Right lobe of liver (tissue), 6 donors: ENCODE measurements around the gene FKBP10. TPM values are rescaled to one million over a fixed set of nuclear protein-coding genes. Genes with fewer than 3 reads are reported as not detected.
"Not testable (repeated sequence)": the region's sequence is repeated elsewhere in the genome, so short reads cannot be mapped to it uniquely, and the experiment has no call there.

Experiments
- ATAC-seq, 4 donors: fragments of 200-7000 bp; cut with Tn5 transposase; one replicate each; pipeline ENCODE4 v1.9.1; 2020; ENCODE audit warnings: mild to moderate bottlenecking in 4 of 4, moderate library complexity in 4 of 4
- DNase-seq, 3 donors: peaks; one replicate each; pipeline ENCODE4 v3.0.0-alpha.2; 2020
- H3K27ac ChIP-seq, 3 donors: fragments of 200-600 bp; one replicate each; pipeline ENCODE4 v1.8.0; 2022
- H3K27me3 ChIP-seq, 2 donors: fragments of 200-600 bp; one replicate each; pipeline ENCODE4 v1.8.0; 2022
- H3K36me3 ChIP-seq, 4 donors: fragments of 200-600 bp; sonication (generic) in 1 of 4; one replicate each; pipeline versions ENCODE4 v1.5.1 to v1.8.0; 2017 to 2022; ENCODE audit warnings: control low read depth in 1 of 4
- H3K4me1 ChIP-seq, 4 donors: fragments of 200-600 bp; sonication (generic) in 1 of 4; one replicate each; pipeline versions ENCODE4 v1.5.1 to v1.8.0; 2017 to 2022; ENCODE audit warnings: control low read depth in 1 of 4
- H3K4me3 ChIP-seq, 3 donors: fragments of 200-600 bp; one replicate each; pipeline ENCODE4 v1.8.0; 2022
- H3K9me3 ChIP-seq, 4 donors: fragments of 200-600 bp; sonication (generic) in 1 of 4; one replicate each; pipeline versions ENCODE4 v1.5.1 to v1.8.0; 2017 to 2022; ENCODE audit warnings: control low read depth in 1 of 4
- POLR2A ChIP-seq: fragments of 450-650 bp; IDR thresholded peaks from one replicate; pipeline ENCODE4 v1.6.1; 2017; ENCODE audit warnings: antibody characterized with exemption, mild to moderate bottlenecking
- WGBS: methylation state at CpG from one replicate; pipeline ENCODE4 v1.1.6; 2018; ENCODE audit warnings: low coverage, low lambda C conversion rate; ENCODE audit not compliant: insufficient coverage; ENCODE audit errors: missing lambda C conversion rate; 5-methylcytosine and 5-hydroxymethylcytosine counted together
- intact Hi-C, 2 donors: fragments of 100-400 bp; cut with DNase I; formaldehyde crosslinking; loops; one replicate each; pipeline versions ENCODE4 v1.11.2 to v1.14.1; 2022
- total RNA-seq, 6 experiments: library from RNA; depleted of rRNA in 2 of 6; stranded (reverse); fragments of >200 nt in 2 of 6; fragmentation: NEBNext Ultra II Directional in 3 of 6; extraction: Animal tissue kit (Norgen Biotek cat#: 25700) in 3 of 6; gene quantifications; one replicate each; pipeline versions ENCODE4 v1.1.0 to v1.2.4, GENCODE V29; 2016 to 2023
- TF ChIP-seq, protein P1 (sequence below), 4 donors: fragments of 200-600 bp in 3 of 4; fragments of 450-650 bp in 1 of 4; IDR thresholded peaks; one replicate each; pipeline versions ENCODE4 v1.5.1 to v1.8.0; 2016 to 2022; ENCODE audit warnings: antibody characterized with exemption in 4 of 4, mild to moderate bottlenecking in 2 of 4
- donor health status: DM: no; HTN: yes; CAD: no.
- donor health status: DM: no; HTN: no; CAD: no.
- donor health status: DM: no; HTN: no; CAD: no.
- donor health status: DM: no; HTN: yes; CAD: no.
- donor health status: DM: no; HTN: yes; CAD: no.

Gene FKBP10
- total RNA-seq, 6 experiments from 2014 or later: 2.4 to 5.1 (median 4.0) TPM

GRCh38 chr17:41844971-41845370 is 32.2 kb downstream of the FKBP10 start:
- no peak overlapping the region for H3K27ac ChIP-seq
- H3K9me3 ChIP-seq: no peaks in the 10 kb centered on the region
- H3K4me1 ChIP-seq: no peaks in the 10 kb centered on the region
- no peak for TF ChIP-seq POLR2A
- TF ChIP-seq, protein P1, sequence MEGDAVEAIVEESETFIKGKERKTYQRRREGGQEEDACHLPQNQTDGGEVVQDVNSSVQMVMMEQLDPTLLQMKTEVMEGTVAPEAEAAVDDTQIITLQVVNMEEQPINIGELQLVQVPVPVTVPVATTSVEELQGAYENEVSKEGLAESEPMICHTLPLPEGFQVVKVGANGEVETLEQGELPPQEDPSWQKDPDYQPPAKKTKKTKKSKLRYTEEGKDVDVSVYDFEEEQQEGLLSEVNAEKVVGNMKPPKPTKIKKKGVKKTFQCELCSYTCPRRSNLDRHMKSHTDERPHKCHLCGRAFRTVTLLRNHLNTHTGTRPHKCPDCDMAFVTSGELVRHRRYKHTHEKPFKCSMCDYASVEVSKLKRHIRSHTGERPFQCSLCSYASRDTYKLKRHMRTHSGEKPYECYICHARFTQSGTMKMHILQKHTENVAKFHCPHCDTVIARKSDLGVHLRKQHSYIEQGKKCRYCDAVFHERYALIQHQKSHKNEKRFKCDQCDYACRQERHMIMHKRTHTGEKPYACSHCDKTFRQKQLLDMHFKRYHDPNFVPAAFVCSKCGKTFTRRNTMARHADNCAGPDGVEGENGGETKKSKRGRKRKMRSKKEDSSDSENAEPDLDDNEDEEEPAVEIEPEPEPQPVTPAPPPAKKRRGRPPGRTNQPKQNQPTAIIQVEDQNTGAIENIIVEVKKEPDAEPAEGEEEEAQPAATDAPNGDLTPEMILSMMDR (IDR thresholded peaks at IDR 0.05): no peak
- no peak for ATAC-seq
- DNase-seq: no peak
- H3K4me3 ChIP-seq: no peak overlapping the region
- no peaks in the 10 kb centered on the region for H3K36me3 ChIP-seq
- H3K27me3 ChIP-seq: no peaks in the 10 kb centered on the region
- 93% methylated on average over 6 of the region's 6 CpGs for WGBS
- intact Hi-C loops: no loop called here

- Histone ChIP-seq H3K27ac (no peak overlapping the region), H3K27me3 (no peaks in the 10 kb centered on the region), H3K9me3 (no peaks in the 10 kb centered on the region), H3K36me3 (peaks cover 0 to 8% (median 1%) of the 10 kb centered on the region in 4 donors), H3K4me3 (no peak overlapping the region), H3K4me1 (no peaks in the 10 kb centered on the region)
- intact Hi-C loops: no loop called here
- no peak for ATAC-seq
- no peak for DNase-seq
- WGBS: 74% methylated on average over 3 of the region's 4 CpGs
- TF ChIP-seq, protein P1 (IDR thresholded peaks at IDR 0.05): no peak
- no peak for TF ChIP-seq POLR2A
These were observed 36.0 kb downstream of the FKBP10 start for GRCh38 chr17:41848788-41849187.

GRCh38 chr17:41849251-41849990 is 36.6 kb downstream of the FKBP10 start:
- H3K9me3 ChIP-seq: no peaks in the 10 kb centered on the region
- ATAC-seq (no peak), DNase-seq (no peak)
- no peaks in the 10 kb centered on the region for H3K27me3 ChIP-seq
- no peak overlapping the region for H3K4me3 ChIP-seq
- TF ChIP-seq, protein P1 (IDR thresholded peaks at IDR 0.05): no peak
- no peak for TF ChIP-seq POLR2A
- no peak overlapping the region for H3K27ac ChIP-seq
- peaks cover 0 to 14% (median 4%) of the 10 kb centered on the region in 4 donors for H3K36me3 ChIP-seq
- intact Hi-C loops: no loop called here
- no peaks in the 10 kb centered on the region for H3K4me1 ChIP-seq
- 79% methylated on average over 4 of the region's 4 CpGs for WGBS

GRCh38 chr17:41851382-41851781 is 38.6 kb downstream of the FKBP10 start:
- ATAC-seq, intact Hi-C loops, H3K27ac ChIP-seq, H3K27me3 ChIP-seq, H3K4me1 ChIP-seq, DNase-seq, H3K4me3 ChIP-seq, H3K9me3 ChIP-seq: not testable (repeated sequence)
- WGBS: 100% methylated on average over 3 of the region's 14 CpGs
- peaks cover 0 to 23% (median 4%) of the 10 kb centered on the region in 4 donors for H3K36me3 ChIP-seq

DNA sequence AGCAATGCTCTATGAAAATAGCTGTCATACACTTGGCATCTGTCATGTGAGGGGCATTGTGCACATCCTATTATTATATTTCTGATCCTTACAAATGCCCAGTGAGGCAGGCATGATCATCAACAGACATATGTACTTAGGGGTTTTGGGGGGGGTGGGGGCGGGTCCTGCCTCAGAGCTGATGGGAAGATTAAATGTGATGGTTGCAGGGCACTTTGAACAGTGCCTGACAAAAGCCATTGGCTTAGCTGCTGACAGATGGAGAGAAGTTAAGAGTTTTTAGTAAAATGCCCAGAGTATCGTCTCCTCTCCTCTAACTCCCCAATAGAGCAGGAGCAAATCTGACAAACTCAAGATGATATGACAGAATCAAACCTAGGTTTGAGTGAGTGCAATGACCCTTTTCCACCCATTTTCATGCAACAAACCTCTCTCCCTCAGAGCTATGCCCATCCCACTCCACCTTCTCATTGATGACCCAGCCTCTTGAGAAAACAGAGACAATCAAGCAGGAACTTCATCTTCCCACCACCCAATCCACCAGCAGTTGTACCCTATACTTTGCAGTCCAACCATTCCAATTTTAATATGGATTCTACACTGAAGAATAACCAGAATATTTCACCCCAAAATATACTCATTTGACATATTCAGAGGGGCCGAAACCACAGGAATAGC is 47.6 kb downstream of the FKBP10 start:
- ATAC-seq (no peak), DNase-seq (no peak)
- Histone ChIP-seq H3K4me1 (peaks cover 0 to 23% (median 5%) of the 10 kb centered on the region in 4 donors), H3K36me3 (no peaks in the 10 kb centered on the region), H3K27me3 (no peaks in the 10 kb centered on the region), H3K27ac (no peak overlapping the region), H3K4me3 (no peak overlapping the region), H3K9me3 (no peaks in the 10 kb centered on the region)
- intact Hi-C loops: no loop called here
- WGBS: 81% methylated on average over 2 of the region's 3 CpGs
- TF ChIP-seq, protein P1 (IDR thresholded peaks at IDR 0.05): no peak
- TF ChIP-seq POLR2A: no peak
